HepG2 (cell line): ENCODE measurements around the gene CLDN9. TPM values are rescaled to one million over a fixed set of nuclear protein-coding genes. Genes with fewer than 3 reads are reported as not detected.

ENCODE experiments used
- CREM ChIP-seq, 2 experiments: sonication (generic) in 1 of 2; formaldehyde crosslinking in 1 of 2; IDR thresholded peaks; 2 replicates each; pipeline versions ENCODE4 v1.4.0 to v1.6.1; 2016 to 2020; ENCODE audit warnings: antibody characterized with exemption in 1 of 2, mild to moderate bottlenecking in 1 of 2, missing genetic modification reagents in 1 of 2
- HBP1 ChIP-seq: IDR thresholded peaks from 2 replicates; pipeline ENCODE4 v1.6.1; 2016; ENCODE audit warnings: low read depth, control low read depth
- HMG20B ChIP-seq: conservative IDR thresholded peaks from 2 replicates; pipeline ENCODE4 v1.6.1; 2016; ENCODE audit warnings: missing genetic modification reagents, missing compliant biosample characterization
- JUNB ChIP-seq: sonication (generic); formaldehyde crosslinking; IDR thresholded peaks from 2 replicates; pipeline ENCODE4 v1.8.0; 2022; ENCODE audit warnings: missing genetic modification reagents, mild to moderate bottlenecking, borderline replicate concordance
- KLF11 ChIP-seq: IDR thresholded peaks from 2 replicates; pipeline ENCODE4 v1.6.1; 2016; ENCODE audit warnings: missing compliant biosample characterization
- MXD4 ChIP-seq: IDR thresholded peaks from 2 replicates; pipeline ENCODE4 v1.6.1; 2016; ENCODE audit warnings: mild to moderate bottlenecking, missing biosample characterization, missing genetic modification reagents
- MXI1 ChIP-seq: IDR thresholded peaks from 3 replicates; pipeline ENCODE4 v1.6.1; 2012; ENCODE audit warnings: low read depth, low read length, inconsistent platforms, borderline replicate concordance
- NFRKB ChIP-seq: fragments of 450-650 bp; IDR thresholded peaks from 2 replicates; pipeline ENCODE4 v1.6.1; 2017
- NFYB ChIP-seq: sonication (generic); formaldehyde crosslinking; IDR thresholded peaks from 2 replicates; pipeline ENCODE4 v1.4.0; 2020; ENCODE audit warnings: missing genetic modification reagents
- NR2F2 ChIP-seq: IDR thresholded peaks from 2 replicates; pipeline ENCODE4 v1.6.1; 2012; ENCODE audit warnings: low read depth, inconsistent platforms, borderline replicate concordance
- NR3C1 ChIP-seq: sonication (generic); formaldehyde crosslinking; IDR thresholded peaks from 2 replicates; pipeline ENCODE4 v1.4.0; 2020; ENCODE audit warnings: missing genetic modification reagents
- SAP130 ChIP-seq: IDR thresholded peaks from 2 replicates; pipeline ENCODE4 v1.6.1; 2016; ENCODE audit warnings: low read depth
- SRSF9 ChIP-seq: fragments of 200-400 bp; formaldehyde crosslinking; IDR thresholded peaks from 2 replicates; pipeline ENCODE4 v1.6.1; 2018; ENCODE audit warnings: borderline replicate concordance, mild to moderate bottlenecking, low read depth, low read length; ENCODE audit not compliant: insufficient read depth, poor library complexity, severe bottlenecking
- TFDP2 ChIP-seq: sonication (generic); formaldehyde crosslinking; IDR thresholded peaks from 2 replicates; pipeline ENCODE4 v1.4.0; 2020; ENCODE audit warnings: missing genetic modification reagents
- ZBTB49 ChIP-seq: sonication (generic); formaldehyde crosslinking; IDR thresholded peaks from 2 replicates; pipeline ENCODE4 v1.4.0; 2020; ENCODE audit warnings: missing genetic modification reagents, borderline replicate concordance
- ZFP36L1 ChIP-seq: sonication (generic); formaldehyde crosslinking; IDR thresholded peaks from 2 replicates; pipeline ENCODE4 v1.8.0; 2022; ENCODE audit warnings: mild to moderate bottlenecking, missing genetic modification reagents, moderate library complexity
- ZKSCAN8 ChIP-seq: IDR thresholded peaks from 2 replicates; pipeline ENCODE4 v1.6.1; 2016; ENCODE audit warnings: borderline replicate concordance, missing genetic modification reagents, missing compliant biosample characterization
- ZNF124 ChIP-seq: sonication (generic); formaldehyde crosslinking; IDR thresholded peaks from 2 replicates; pipeline ENCODE4 v1.4.0; 2020; ENCODE audit warnings: missing genetic modification reagents
- ZNF256 ChIP-seq: sonication (generic); formaldehyde crosslinking; conservative IDR thresholded peaks from 2 replicates; pipeline ENCODE4 v1.4.0; 2020; ENCODE audit warnings: missing genetic modification reagents
- ZNF3 ChIP-seq: IDR thresholded peaks from 2 replicates; pipeline ENCODE4 v1.7.0; 2017; ENCODE audit warnings: inconsistent platforms
- ZNF580 ChIP-seq: IDR thresholded peaks from 2 replicates; pipeline ENCODE4 v1.6.1; 2016; ENCODE audit warnings: low read depth, borderline replicate concordance
- ZNF768 ChIP-seq: sonication (generic); formaldehyde crosslinking; IDR thresholded peaks from 2 replicates; pipeline ENCODE4 v1.4.0; 2020; ENCODE audit warnings: missing genetic modification reagents
- ZNF792 ChIP-seq: IDR thresholded peaks from 2 replicates; pipeline ENCODE4 v1.6.1; 2016
- ZSCAN25 ChIP-seq: sonication (generic); formaldehyde crosslinking; IDR thresholded peaks from 2 replicates; pipeline ENCODE4 v1.8.0; 2022; ENCODE audit warnings: mild to moderate bottlenecking, missing genetic modification reagents
- polyA plus RNA-seq, 8 experiments: library from polyadenylated mRNA; depleted of rRNA in 3 of 8; stranded (reverse) in 7 of 8; unstranded in 1 of 8; fragments of >200 nt; fragmentation: Illumina TruSeq in 4 of 8; extraction: Trizol in 4 of 8; gene quantifications; 2 replicates each; pipeline versions ENCODE4 v1.2.1 to v1.2.3, GENCODE V29; 2011 to 2016; ENCODE audit warnings: low read depth in 4 of 8, missing spikeins in 1 of 8, mixed read lengths in 1 of 8; ENCODE audit not compliant: insufficient read depth in 1 of 8
- total RNA-seq, 5 experiments: library from RNA; depleted of rRNA; stranded (reverse); fragments of >200 nt; fragmentation: Illumina TruSeq; extraction: Trizol; gene quantifications; 2 replicates each; pipeline ENCODE4 v1.2.3, GENCODE V29; 2016; ENCODE audit warnings: low read depth in 1 of 5

Gene CLDN9
- total and polyA plus RNA-seq, 2 of the 13 experiments (the other 11 are each of a cell fraction or from before 2014, with no cell fraction given): 0.15 to 0.26 TPM

GRCh38 chr16:3003582-3004270 is 9.0 kb upstream of the CLDN9 start (continued):
- TF ChIP-seq HBP1 (CRISPR knock-in tag) (no peak), CREM (IDR thresholded peaks at IDR 0.05) (peak; percentile 49), CREM (CRISPR knock-in tag; IDR thresholded peaks at IDR 0.05) (no peak), ZSCAN25 (CRISPR knock-in tag) (0 out of 2 replicates have a peak, but pooled peaks have one; percentile 22), MXD4 (CRISPR knock-in tag) (peak; percentile 44; the same call in 1 of the 2 replicates), ZNF580 (peak; percentile 76; the same call in 1 of the 2 replicates), MXI1 (peak; percentile 70; the same call in 1 of the 3 replicates), NR2F2 (no peak), ZNF792 (CRISPR knock-in tag) (peak; percentile 64; the same call in 1 of the 2 replicates), HMG20B (CRISPR knock-in tag) (peak; percentile 91), ZFP36L1 (0 out of 2 replicates have a peak, but pooled peaks have one; percentile 60), TFDP2 (CRISPR knock-in tag) (peak; percentile 95), NFYB (CRISPR knock-in tag) (peak; percentile 99), ZBTB49 (CRISPR knock-in tag) (no peak), JUNB (CRISPR knock-in tag) (no peak), ZNF256 (0 out of 2 replicates have a peak, but pooled peaks have one; percentile 63), SAP130 (peak; percentile 88), ZNF3 (CRISPR knock-in tag) (no peak), NR3C1 (CRISPR knock-in tag) (no peak), KLF11 (CRISPR knock-in tag) (0 out of 2 replicates have a peak, but pooled peaks have one; percentile 55), NFRKB (no peak), SRSF9 (no peak), ZNF124 (peak; percentile 83; the same call in 1 of the 2 replicates), ZKSCAN8 (peak; percentile 27; the same call in 1 of the 2 replicates), ZNF768 (CRISPR knock-in tag) (no peak)
